ENCODE measurements around the gene BCAM.

- no peak for TF ChIP-seq RAD21 (IDR thresholded peaks at IDR 0.05; ENCODE audit: low read length)
- TF ChIP-seq MAZ (IDR thresholded peaks at IDR 0.05; ENCODE audit: borderline replicate concordance, low read depth, low read length): no peak
- TF ChIP-seq FOS (IDR thresholded peaks at IDR 0.05; ENCODE audit: low read depth, low read length): no peak
- no peak for TF ChIP-seq CTCF (conservative IDR thresholded peaks at IDR 0.05; ENCODE audit: low read depth, low read length)
- no peak; the same call in 1 of the 2 replicates for TF ChIP-seq POLR2A (IDR thresholded peaks at IDR 0.05; ENCODE audit: low read depth, low read length)
- TF ChIP-seq MAFK (IDR thresholded peaks at IDR 0.05; ENCODE audit: low read depth, low read length): no peak
- TF ChIP-seq BHLHE40 (IDR thresholded peaks at IDR 0.05; ENCODE audit: low read depth, low read length): no peak
Measured at GRCh38 chr19:44848812-44849447, 40.0 kb downstream of the BCAM start.
